Upper lobe of left lung (tissue), 4 donors: ENCODE data around the gene PRC1.

Experiments used
- CTCF ChIP-seq, 6 experiments: fragments of 450-650 bp in 4 of 6; fragments of 200-600 bp in 2 of 6; sonication (generic) in 2 of 6; IDR thresholded peaks; one replicate each; pipeline ENCODE4 v1.5.1; 2016 to 2019; ENCODE audit warnings: antibody characterized with exemption in 6 of 6
- EP300 ChIP-seq, 4 donors: sonication (generic); formaldehyde crosslinking; IDR thresholded peaks; one replicate each; pipeline ENCODE4 v1.5.1; 2017; ENCODE audit warnings: antibody characterized with exemption in 4 of 4, control low read depth in 2 of 4
- POLR2A ChIP-seq, 4 donors: fragments of 450-650 bp; IDR thresholded peaks; one replicate each; pipeline ENCODE4 v1.5.1; 2016 to 2017; ENCODE audit warnings: antibody characterized with exemption in 4 of 4, mild to moderate bottlenecking in 2 of 4
- POLR2AphosphoS5 ChIP-seq, 2 donors: sonication (generic); formaldehyde crosslinking; IDR thresholded peaks; one replicate each; pipeline ENCODE4 v1.5.1; 2017; ENCODE audit warnings: antibody characterized with exemption in 2 of 2

GRCh38 chr15:90950676-90951075 lies 43.7 kb downstream of the PRC1 start:
- no peak for TF ChIP-seq CTCF (IDR thresholded peaks at IDR 0.05)
- TF ChIP-seq POLR2A (IDR thresholded peaks at IDR 0.05) = no peak
- TF ChIP-seq EP300 (IDR thresholded peaks at IDR 0.05) = no peak
- no peak for TF ChIP-seq POLR2AphosphoS5 (IDR thresholded peaks at IDR 0.05)
